ENCODE results near the gene SAT2. TPM values are rescaled to one million over a fixed set of nuclear protein-coding genes. Genes with fewer than 3 reads are reported as not detected.

Gene SAT2
- total RNA-seq, 6 donors from 2014 or later: 66.4 to 155 (median 81.3) TPM

GRCh38 chr17:7614425-7615264 is 13.0 kb downstream of the SAT2 start, which contains the start of gene FXR2:
TSS of gene FXR2 (minus strand) at chr17:7614897. CDS start at chr17:7614532, 365 bp downstream.
- no peaks in the 10 kb centered on the region for H3K9me3 ChIP-seq

GRCh38 chr17:7613769-7614424 is 13.7 kb downstream of the SAT2 start:
- no peak for DNase-seq
- Histone ChIP-seq H3K27ac (peak overlapping the region; percentile 72 to 99 (median 89)), H3K4me1 (peaks cover 24 to 35% (median 34%) of the 10 kb centered on the region in 4 donors), H3K36me3 (peaks cover 0 to 4% (median under 1%) of the 10 kb centered on the region in 4 donors), H3K9me3 (no peaks in the 10 kb centered on the region), H3K27me3 (no peaks in the 10 kb centered on the region), H3K4me3 (peak overlapping the region; percentile 40 to 95 (median 80))
- TF ChIP-seq POLR2A (IDR thresholded peaks at IDR 0.05) (no peak), EP300 (IDR thresholded peaks at IDR 0.05) (no peak), POLR2AphosphoS5 (IDR thresholded peaks at IDR 0.05) (no peak), CTCF (IDR thresholded peaks at IDR 0.05) (no peak)
- 9 to 17% methylated on average over 13 to 14 of the region's 20 CpGs for WGBS, 2 donors
- ATAC-seq (ENCODE audit: low FRiP score in 2 of 2): no peak

More at GRCh38 chr17:7614425-7615264, 13.0 kb downstream of the SAT2 start, which contains the start of gene FXR2:
- peaks cover 0 to 4% (median 0%) of the 10 kb centered on the region in 4 donors for H3K36me3 ChIP-seq
- H3K4me3 ChIP-seq: peak within 1 kb of the TSS; percentile 40 to 95 (median 80)
- H3K27me3 ChIP-seq: no peaks in the 10 kb centered on the region
- H3K4me1 ChIP-seq: peaks cover 22 to 35% (median 34%) of the 10 kb centered on the region in 4 donors
- ATAC-seq (ENCODE audit: low FRiP score in 2 of 2) (peak; percentile 98 to 100), DNase-seq (peak; percentile 99 to 100)
- peak; percentile 73 to 88 for TF ChIP-seq POLR2AphosphoS5 (IDR thresholded peaks at IDR 0.05)
- TF ChIP-seq POLR2A (IDR thresholded peaks at IDR 0.05): peak in 3 of 4 donors; percentile 59 to 95 (median 82)
- TF ChIP-seq CTCF (IDR thresholded peaks at IDR 0.05): peak; percentile 33 to 86 (median 80)
- no peak for TF ChIP-seq EP300 (IDR thresholded peaks at IDR 0.05)
- 1% methylated on average over 48 to 52 of the region's 93 CpGs for WGBS, 2 donors
- H3K27ac ChIP-seq: peak within 1 kb of the TSS; percentile 85 to 99 (median 89)

- 90 to 100% methylated on average over 1 of the region's 1 CpG for WGBS, 2 donors
- H3K4me1 ChIP-seq: peaks cover 24 to 35% (median 34%) of the 10 kb centered on the region in 4 donors
- H3K27ac ChIP-seq: no peak overlapping the region
Observed at GRCh38 chr17:7612294-7612640, 15.4 kb downstream of the SAT2 start.

More at GRCh38 chr17:7612294-7612640, 15.4 kb downstream of the SAT2 start:
- Histone ChIP-seq H3K4me3 (no peak overlapping the region), H3K27me3 (no peaks in the 10 kb centered on the region), H3K36me3 (peaks cover 0 to 4% (median 1%) of the 10 kb centered on the region in 4 donors), H3K9me3 (no peaks in the 10 kb centered on the region)
- TF ChIP-seq POLR2AphosphoS5 (IDR thresholded peaks at IDR 0.05) (no peak), EP300 (IDR thresholded peaks at IDR 0.05) (no peak), CTCF (IDR thresholded peaks at IDR 0.05) (no peak), POLR2A (IDR thresholded peaks at IDR 0.05) (no peak)
- ATAC-seq (ENCODE audit: low FRiP score in 2 of 2) (no peak), DNase-seq (no peak)
